Cerebellar cortex (tissue), 1 donor: ENCODE results near the gene SLC27A4.

Experiments
- DNase-seq: peaks from one replicate; pipeline ENCODE4 v3.0.0-alpha.2; 2015; ENCODE audit warnings: low spot score

Gene SLC27A4

DNA sequence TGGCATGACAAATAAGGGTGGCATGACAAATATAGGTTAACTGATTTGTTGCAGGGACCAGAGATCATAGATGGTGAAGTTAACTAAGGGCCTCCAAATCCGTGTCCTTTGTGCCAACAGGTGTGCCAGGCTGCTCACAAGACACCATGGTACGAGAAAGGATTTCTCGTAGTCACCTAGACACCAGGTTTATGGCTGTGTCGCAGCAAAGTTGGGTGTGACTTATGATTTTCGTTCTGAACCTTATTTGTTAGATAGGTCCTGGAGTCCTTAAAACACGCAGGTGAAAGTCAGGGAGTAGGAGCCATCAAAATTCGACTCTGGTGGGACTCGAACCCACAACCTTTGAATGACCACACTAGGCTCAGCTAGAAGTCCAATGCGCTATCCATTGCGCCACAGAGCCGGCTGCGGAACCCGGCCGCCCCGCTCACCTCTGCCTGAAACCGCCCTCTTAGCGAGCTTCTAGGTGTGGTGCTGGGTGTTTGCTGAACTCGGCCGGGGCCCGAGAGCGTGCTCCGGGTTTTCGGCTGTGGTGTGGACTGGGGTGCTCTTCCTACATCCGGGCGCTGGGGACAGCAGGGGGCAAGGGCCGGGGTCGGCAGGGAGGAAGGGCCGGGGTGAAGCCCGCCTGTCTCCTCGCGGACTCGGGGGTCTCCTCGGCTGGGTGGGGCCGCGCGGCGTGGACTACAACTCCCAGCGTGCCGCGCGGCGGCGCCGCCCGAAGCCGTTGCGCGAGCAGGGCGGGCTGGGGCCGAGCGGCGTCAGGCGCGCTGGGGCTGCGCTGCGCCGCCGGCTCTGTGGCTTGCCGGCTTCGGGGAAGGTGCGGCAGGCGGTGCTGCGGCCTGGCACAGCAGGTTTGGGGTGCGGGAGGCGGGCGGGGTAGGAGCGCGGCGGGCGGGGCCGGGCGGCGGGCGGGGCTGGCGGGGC lies at the start of gene SLC27A4:
TSS of gene SLC27A4 (plus strand) at position 767 of the 930 bp plus-strand sequence. CDS start 2,606 bp downstream, outside the sequence.
- peak; percentile 79 for DNase-seq

DNA sequence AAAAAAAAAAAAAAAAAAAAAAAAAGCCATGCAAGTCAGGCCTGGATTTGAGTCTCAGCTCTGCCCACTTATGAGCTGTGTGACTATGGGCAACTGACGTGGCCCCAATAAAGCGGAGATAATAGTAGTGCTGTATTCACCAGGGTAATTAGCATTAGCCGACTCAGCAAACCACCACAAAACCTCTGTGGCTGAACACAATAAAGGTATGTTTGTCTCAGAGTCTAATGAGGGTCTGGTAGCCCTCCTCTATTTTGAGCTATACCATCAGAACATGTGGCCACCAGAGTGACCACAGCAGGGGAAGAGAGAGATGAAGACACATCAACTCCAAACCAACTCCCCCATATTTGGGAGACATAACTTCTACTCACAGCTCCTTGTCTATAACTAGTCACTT lies 48.3 kb upstream of the SLC27A4 start:
- DNase-seq = no peak

DNA sequence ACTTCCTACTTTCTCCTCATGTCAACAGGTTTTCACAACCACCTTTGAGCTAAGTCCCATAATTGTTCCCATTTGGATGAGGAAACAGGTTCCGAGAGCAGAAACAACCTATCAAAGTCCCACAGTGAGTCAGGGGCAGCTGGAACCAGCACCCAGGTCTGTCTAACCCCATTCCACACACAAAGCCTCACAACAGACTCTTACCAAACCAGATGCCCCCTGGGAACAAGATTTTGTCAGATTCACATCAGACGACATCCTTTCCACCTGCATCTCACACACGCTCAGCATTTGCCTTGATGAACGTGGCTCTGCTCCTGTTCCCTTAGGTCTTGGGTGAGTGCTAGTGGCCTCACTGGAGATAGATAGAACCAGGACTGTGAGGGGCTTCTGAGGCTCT lies 47.2 kb upstream of the SLC27A4 start:
- DNase-seq = no peak

DNA sequence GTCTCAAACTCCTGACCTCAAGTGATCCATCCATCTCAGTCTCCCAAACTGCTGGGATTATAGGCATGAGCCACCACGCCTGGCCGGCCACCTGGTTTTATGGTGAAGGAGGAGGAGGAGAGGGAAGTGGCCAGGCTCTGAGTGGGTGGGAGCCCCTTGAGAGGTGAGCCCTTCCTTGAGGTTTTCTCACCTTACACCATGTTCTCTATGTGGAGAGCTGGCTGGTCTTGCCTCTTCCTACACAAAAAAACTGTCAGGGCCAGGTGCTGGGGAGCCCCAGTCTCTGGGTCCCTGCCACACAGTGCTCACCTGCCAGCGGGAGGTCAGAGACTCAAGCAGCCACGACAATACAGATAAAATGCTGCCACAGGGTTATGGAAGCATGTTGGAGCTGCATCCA lies 46.2 kb upstream of the SLC27A4 start:
- no peak for DNase-seq

DNA sequence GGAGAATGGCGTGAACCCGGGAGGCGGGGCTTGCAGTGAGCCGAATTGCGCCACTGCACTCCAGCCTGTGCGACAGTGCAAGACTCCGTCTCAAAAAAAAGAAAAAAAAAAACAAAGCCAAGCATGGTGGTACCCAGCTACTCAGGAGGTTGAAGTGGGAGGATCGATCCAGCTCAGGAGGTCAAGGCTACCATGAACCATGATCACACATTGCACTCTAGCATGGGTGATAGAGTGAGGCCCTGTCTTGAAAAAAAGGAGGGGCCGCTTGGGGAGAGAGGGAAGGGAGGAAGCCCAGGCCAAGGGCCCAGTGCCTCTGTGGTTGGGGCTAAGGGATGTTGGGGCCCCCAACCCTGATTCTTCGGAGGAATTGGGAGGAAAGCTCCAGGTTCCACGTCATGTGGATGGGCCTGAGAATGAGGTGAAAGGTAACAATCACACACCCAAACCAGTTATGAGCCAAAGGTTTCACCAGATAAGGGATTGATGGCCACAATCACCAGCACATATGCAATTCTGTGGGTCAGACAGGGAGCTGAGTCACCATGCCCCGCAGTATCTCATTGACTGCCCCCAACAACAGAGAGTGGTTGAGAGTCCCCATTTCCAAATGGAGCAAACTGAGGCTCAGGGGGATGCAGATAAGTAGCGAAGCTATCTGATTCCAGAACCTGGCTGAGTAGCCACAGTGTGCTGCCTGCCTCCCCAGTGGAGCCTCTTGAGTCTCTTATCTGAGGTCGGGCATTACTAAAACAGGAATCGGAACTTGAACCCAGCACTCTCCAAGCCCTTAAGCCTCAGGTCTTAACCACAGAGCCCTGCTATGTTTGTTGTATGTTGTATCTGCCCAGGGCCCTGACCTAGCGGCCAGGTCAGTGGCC lies 43.7 kb upstream of the SLC27A4 start:
- no peak for DNase-seq

DNA sequence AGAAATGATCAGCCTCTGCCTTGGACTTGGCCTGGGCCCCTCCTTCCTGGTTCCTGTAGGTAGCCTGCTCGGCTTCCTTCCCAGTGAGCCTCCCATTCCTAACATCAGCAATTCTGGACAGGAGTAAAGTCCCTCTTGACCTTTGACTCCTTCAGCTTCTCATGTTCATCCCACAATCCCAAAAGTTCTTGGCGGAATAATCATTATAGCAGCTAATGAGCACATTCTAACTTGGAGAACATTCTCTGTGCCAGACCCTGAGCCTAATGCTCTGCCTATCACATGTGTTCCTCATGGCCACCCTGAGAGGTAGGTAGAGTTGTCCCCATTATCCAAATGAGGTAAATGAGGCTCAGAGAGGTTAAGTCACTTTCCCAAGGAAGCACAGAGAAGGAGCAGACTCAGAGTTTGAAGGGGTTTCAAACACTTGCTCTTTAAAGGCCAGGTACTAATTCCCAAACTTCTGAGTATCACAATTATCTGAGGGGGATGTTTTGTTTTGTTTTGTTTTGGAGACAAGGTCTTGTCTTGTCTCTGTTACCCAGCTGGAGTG lies 43.0 kb upstream of the SLC27A4 start:
- no peak for DNase-seq

DNA sequence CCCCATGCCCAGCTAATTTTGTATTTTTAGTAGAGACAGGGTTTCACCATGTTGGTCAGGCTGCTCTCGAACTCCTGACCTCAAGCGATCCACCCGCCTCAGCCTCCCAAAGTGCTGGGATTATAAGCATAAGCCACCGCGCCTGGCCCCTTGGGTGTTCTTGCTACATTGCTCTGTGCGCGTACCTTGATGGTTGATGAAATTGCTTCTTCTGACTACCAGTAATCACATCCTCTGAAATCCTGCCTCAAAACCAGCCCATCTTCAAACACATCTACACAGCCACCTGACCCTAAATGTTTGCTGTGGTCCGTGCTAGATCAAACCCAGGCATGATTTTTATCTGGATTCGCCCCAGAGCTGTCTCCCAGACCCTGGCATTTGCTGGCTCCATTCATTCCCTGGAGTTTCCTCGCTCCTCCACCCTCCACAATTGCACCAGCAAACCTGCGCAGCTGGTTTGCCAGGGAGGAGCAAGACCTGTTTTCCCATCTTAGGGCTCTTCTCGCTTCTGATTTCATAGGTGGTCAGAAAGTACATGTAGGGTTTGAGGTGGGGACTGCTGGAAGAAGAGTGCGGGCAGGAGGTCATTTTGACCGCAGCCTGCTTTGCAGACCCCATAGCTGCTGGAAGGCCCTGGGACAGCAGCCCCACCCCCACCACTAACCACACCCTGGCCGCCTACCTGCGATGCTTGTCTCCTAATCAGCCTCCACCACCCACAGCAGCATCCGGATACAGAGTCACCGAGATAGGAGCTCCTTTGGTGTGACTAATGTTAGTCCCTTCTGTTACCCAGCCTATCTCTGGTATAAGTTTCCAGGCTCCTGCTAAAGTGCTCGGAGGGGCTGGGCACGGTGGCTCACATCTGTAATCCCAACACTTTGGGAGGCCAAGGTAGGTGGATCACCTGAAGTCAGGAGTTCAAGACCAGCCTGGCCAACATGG lies 41.5 kb upstream of the SLC27A4 start:
- DNase-seq = no peak

DNA sequence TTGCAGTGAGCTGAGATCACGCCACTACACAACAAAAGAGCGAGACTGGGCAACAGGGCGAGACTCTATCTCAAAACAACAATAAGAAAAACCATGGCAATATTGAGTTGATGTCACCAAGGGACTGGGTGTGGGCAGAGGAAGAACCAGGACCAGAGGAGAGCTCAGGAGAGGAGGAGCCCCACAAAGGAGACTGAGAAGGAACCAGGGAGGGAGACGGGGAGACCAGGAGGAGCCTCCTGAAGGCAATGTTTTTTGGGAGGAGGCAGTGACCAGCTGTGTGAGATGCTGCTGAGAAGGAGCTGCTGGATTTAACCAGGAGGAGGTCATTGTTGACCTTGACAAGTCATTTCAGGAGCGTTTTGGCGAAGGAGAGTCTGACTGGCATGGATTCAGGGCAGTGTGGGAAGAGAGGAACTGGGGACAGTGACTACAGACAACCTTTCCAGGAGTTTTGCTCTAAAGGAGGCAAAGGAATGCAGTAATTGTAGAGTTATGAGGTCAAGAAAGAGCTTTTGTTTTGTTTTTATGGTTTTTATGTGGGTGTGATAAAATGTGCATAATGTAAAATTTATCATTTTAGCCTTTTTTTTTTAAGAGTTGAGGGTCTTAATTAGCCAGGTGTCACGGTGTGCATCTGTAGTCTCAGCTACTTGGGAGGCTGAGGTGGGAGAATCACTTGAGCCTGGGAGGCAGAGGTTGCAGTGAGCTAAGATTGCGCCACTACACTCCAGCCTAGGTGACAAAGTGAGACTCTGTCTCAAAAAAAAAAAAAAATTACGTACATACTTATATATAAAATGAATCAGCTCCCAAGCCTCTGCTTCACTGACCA lies 36.0 kb upstream of the SLC27A4 start:
- DNase-seq = no peak

DNA sequence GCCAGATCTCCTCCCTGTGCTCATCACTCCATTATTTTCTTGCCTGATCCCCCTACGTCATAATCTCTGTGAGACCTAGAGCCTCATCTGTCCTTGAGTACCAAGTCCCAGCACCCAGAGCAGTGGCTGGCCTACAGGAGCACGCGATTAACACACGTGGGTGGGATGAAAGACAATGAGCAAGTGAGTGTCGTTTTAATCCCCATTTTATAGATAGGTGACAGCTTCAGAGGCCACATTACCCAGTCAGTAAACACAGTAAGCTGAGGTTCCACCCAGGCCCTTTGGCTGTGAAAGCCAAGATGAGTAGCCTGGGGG lies 35.4 kb upstream of the SLC27A4 start:
- DNase-seq = no peak

DNA sequence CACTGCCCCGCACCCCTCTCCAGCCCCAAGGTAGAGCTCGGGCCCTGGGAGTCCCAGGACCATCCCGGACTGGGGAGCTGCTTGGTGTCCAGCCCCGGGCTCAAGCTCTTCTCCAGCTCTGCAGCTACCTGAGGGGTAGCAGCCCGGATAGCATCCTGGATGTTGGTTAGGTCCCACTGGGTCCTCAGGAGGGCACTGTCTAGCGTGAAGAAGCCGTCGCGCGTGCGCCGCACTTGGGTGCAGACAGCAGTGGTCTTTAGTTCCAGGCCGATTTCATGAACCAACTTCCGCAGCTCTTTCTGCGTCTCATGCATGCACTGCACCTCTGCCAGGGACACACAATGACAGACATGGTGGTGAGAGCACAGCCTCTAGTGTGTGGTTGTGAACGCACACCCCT lies 30.8 kb upstream of the SLC27A4 start:
- DNase-seq = no peak

DNA sequence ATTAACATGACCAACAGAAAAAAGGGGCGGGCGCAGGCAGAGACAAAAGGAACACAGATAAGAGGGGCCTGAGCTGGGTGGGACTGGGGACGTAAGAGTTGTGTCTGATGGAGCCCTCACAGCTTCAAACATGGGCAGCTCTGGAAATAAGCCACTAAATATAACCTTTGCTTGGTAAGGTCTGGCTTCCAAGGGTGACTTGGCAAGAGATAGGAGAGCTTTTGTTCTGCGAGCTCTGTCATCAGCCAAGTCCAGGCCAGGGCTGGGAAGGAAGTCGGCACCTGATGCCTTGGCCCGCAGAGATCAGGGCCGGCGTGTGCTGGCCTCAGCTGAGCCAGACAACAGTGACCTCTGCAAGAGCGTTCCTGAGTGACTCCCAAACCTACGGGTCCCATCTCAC lies 29.9 kb upstream of the SLC27A4 start:
- peak; percentile 67 for DNase-seq

DNA sequence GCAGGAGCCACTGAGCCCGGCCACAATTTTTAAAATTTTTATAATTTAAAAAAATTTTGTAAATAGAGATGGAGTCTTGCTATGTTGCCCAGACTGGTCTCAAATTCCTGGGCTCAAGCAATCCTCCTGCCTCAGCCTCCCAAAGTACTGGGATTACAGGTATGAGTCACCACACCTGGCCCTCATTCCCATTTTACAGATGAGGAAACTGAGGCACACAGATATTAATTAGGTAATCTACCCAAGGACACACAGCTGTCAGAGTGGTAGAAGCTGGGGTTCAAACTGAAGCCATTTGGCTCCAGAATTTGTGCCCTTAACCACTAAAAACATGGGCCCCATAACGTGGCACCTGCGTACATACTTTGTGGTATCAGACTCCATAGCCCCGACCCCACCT lies 25.6 kb upstream of the SLC27A4 start:
- no peak for DNase-seq

DNA sequence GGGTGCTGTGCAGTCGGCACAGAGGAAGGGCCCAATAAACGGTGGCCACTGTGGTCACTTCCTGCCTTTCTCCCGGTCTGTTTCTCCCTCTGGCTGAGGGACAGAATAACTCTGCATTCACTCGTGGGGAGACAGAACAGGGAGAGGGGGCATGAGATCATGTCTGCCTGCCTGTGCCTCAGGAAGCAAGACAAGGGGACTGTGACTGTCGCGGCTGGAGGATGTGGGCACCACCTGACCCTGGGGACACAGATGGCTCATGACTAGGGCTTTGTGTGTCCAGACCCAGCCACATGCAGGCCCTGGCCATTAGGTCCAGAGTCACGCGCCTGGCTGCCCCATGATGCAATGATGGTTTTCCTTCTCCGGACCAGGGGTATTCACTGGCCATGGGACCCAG lies 23.9 kb upstream of the SLC27A4 start:
- DNase-seq = no peak

DNA sequence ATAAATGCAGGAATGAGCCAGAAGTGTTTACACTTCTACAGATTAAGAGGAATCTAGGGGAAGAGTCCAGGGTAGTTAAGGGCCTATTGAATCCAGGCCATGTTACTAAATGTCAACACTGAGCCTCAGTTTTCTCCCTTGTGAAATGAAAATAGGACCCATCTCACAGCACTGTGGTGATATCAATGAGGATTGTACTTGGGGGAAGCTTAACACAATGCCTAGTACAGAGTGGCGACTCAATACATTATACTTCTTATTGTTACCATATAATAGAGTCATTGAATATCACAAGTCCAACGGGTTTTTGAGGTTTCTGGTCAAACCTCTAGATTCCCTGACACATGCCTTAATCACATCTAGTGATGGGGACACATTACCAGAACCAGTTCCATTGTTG lies 22.7 kb upstream of the SLC27A4 start:
- DNase-seq = no peak

DNA sequence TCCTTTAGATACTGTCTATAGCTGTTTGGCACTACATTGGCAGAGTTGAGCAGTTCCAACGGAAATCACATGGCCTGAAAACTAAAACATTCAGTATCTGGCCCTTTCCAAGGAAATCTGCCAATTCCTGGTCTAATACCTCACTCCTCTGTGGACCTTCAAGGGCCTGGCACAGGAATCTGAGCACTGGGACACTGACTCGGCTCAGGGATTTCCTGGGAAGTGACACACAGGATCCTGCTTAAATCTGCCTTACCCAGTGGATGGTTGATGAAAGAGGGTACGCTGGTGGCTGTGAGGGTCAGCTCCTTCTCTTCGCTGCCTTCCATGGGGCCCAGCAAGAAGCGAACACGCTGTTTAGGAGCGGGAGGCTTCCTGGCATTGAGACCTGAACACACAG lies 19.0 kb upstream of the SLC27A4 start:
- DNase-seq = no peak

DNA sequence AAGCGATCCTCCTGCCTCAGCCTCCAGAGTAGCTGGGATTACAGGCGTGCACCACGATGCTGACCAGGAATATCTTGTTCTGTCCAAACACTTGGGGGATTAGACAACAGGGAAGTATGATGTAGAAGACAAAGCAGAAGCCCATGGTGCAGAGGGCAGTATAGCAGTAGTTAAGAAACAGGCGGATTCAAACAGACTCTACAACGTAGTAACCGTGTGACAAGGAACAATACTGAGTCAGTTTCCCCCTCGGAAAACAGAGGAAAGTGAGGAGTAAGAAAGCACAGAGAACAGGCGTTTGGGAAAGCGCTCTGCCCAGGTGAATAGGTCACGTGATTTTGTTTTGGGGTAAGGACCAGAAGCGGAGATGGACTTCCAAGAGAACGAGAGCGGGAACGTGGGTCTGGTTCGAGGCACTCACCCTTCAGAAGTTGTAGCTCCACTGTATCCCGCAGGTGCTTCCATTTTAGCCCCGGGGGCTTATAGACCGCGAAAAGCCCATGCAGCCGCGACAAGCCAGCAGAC lies 18.4 kb upstream of the SLC27A4 start:
- no peak for DNase-seq

DNA sequence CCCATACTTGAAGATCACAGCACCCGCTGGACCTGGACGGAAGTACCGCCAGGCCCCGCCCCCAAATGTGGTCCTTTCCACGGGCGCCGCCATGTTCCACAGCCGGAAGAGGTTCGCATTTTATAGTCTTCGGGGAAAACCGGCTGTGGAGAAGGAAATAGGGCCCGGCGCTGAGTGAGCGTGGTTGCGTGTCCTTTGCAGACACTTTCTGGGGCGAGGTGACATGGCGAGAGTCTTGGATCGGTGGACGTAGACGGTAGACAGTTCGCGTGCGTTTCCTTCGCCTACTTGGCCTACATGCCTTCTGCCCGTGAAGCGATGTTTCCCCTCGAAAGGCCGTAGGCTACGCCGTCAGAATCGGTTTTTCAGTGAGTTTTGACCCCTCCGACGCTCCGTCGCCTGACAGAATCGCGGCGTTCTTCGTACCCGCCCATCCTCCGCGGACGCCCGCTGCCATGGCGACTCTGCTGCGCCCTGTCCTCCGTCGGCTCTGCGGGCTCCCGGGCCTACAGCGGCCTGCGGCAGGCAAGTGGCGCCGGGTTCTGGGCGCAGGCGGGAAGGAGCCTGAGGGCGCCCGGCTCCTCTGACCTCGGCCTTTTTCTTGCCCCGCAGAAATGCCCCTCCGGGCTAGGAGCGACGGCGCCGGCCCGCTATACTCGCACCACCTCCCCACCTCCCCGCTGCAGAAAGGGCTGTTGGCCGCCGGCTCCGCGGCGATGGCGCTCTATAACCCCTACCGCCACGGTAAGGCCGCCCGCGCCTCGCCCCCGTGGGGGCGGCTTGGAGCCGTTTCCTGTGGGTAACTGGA lies 17.7 kb upstream of the SLC27A4 start, which contains the start of the genes COQ4 and TRUB2:
TSS of gene COQ4 (plus strand) at position 436 of the 808 bp plus-strand sequence. CDS start at position 456, 20 bp downstream.
TSS of gene TRUB2 (minus strand) at position 44 of the 808 bp plus-strand sequence. CDS start at position 5, 39 bp downstream.
- DNase-seq = peak; percentile 96

DNA sequence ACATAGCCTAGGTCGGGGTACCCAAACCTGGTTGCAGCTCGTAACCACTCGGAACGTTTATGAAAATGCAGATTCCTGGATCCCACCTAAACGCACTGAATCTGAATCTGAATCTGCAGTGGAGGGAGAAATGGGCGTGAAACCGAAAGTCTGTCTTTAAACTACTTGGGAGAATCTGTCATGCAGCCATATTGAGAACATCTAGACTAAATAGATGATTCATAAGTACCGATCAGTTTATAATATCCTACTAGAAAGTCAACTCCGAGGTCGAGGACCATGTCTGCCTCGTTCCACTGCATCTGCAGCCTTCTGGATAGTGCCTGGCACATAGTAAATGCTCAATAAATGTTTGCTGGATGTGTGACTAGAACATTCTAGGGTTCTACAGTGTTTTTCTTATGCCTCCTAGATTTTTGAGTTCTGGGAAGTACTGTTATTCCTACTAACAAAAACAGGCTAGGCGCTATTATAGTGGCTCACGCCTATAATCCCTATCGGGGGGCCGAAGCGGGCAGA lies 17.1 kb upstream of the SLC27A4 start:
- DNase-seq = no peak

DNA sequence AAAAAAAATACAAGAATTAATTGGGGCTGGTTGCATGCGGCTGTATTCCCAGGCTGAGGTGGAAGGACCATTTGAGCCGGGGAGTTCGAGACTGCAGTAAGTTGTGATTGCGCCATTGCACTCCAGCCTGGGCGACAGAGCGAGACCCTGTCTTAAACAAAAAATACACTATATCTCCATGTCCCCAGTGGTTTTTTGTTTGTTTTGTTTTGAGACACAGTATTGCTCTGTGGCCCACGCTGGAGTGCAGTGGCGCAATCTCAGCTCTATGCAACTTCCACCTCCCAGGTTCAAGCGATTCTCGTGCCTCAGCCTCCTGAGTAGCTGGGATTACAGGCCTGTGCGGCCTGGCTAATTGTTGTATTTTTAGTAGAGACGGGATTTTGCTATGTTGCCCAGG lies 16.5 kb upstream of the SLC27A4 start:
- DNase-seq = no peak
